Spleen (tissue), 13 donors: ENCODE data around the gene PKMYT1. TPM values are rescaled to one million over a fixed set of nuclear protein-coding genes. Genes with fewer than 3 reads are reported as not detected.
A peak's percentile ranks its signal among the peaks of the same experiment; 100 is the strongest.

Experiments used
- DNase-seq: peaks from one replicate; pipeline ENCODE4 v3.0.0-alpha.2; 2020
- H3K27ac ChIP-seq, 8 donors: fragments of 200-600 bp; sonication (generic) in 7 of 8; 1 replicate in 4 of 8; 2 replicates in 4 of 8; pipeline versions ENCODE4 v1.5.0 to v1.8.0; 2016 to 2021; ENCODE audit warnings: inconsistent platforms in 4 of 8, mild to moderate bottlenecking in 4 of 8, moderate library complexity in 1 of 8
- H3K27me3 ChIP-seq, 7 donors: fragments of 200-600 bp; sonication (generic) in 6 of 7; replicated peaks in 1 of 7; 1 replicate in 4 of 7; 2 replicates in 3 of 7; pipeline versions ENCODE4 v1.5.0 to v1.8.0; 2016 to 2021; ENCODE audit warnings: inconsistent platforms in 3 of 7, mild to moderate bottlenecking in 1 of 7
- H3K36me3 ChIP-seq, 6 donors: fragments of 200-600 bp; sonication (generic) in 5 of 6; 1 replicate in 4 of 6; 2 replicates in 2 of 6; pipeline versions ENCODE4 v1.5.0 to v1.8.0; 2016 to 2021; ENCODE audit warnings: inconsistent platforms in 2 of 6
- H3K4me1 ChIP-seq, 6 donors: fragments of 200-600 bp; sonication (generic) in 5 of 6; 1 replicate in 3 of 6; 2 replicates in 3 of 6; pipeline versions ENCODE4 v1.5.0 to v1.8.0; 2016 to 2021; ENCODE audit warnings: inconsistent platforms in 3 of 6
- H3K4me3 ChIP-seq, 8 donors: fragments of 200-600 bp; sonication (generic) in 7 of 8; 1 replicate in 4 of 8; 2 replicates in 4 of 8; pipeline versions ENCODE4 v1.5.0 to v1.8.0; 2016 to 2021; ENCODE audit warnings: inconsistent platforms in 4 of 8, mild to moderate bottlenecking in 4 of 8, moderate library complexity in 2 of 8
- H3K9me3 ChIP-seq, 8 donors: fragments of 200-600 bp; sonication (generic) in 7 of 8; 1 replicate in 4 of 8; 2 replicates in 4 of 8; pipeline versions ENCODE4 v1.5.0 to v1.8.0; 2016 to 2021; ENCODE audit warnings: inconsistent platforms in 4 of 8
- POLR2A ChIP-seq, 3 donors: fragments of 450-650 bp; IDR thresholded peaks; one replicate each; pipeline ENCODE4 v1.5.1; 2017; ENCODE audit warnings: antibody characterized with exemption in 3 of 3, mild to moderate bottlenecking in 1 of 3
- POLR2AphosphoS5 ChIP-seq, 3 donors: sonication (generic); formaldehyde crosslinking; IDR thresholded peaks; one replicate each; pipeline ENCODE4 v1.5.1; 2017; ENCODE audit warnings: antibody characterized with exemption in 3 of 3
- WGBS, 5 donors: extraction: QIAGEN DNeasy Blood & Tissue Kit in 3 of 5; methylation state at CpG; one replicate each; pipeline versions ENCODE4 v1.1.5 to v1.1.7; 2013 to 2018; 5-methylcytosine and 5-hydroxymethylcytosine counted together
- intact Hi-C: fragments of 100-400 bp; cut with DNase I; formaldehyde crosslinking; loops from one replicate; pipeline ENCODE4 v1.15.0; 2023; ENCODE audit warnings: low total_unique reads
- long read RNA-seq, 2 donors: transcript quantifications; one replicate each; lab custom pipeline, GENCODE V29; 2026
- polyA plus RNA-seq, 3 donors: library from polyadenylated mRNA; stranded (reverse); fragments of 200-250 nt; gene quantifications; one replicate each; pipeline ENCODE4 v1.2.1, GENCODE V29; 2013
- total RNA-seq, 7 donors: library from RNA; depleted of rRNA in 3 of 7; stranded (reverse); fragments of >200 nt in 3 of 7; fragmentation: NEBNext Ultra II Directional in 4 of 7; extraction: Animal tissue kit (Norgen Biotek cat#: 25700) in 4 of 7; gene quantifications; one replicate each; pipeline versions ENCODE4 v1.1.0 to v1.2.1, GENCODE V29; 2016 to 2021
- TF ChIP-seq, protein P1 (sequence below), 11 experiments: fragments of 200-600 bp in 7 of 11; fragments of 450-650 bp in 4 of 11; sonication (generic) in 4 of 11; IDR thresholded peaks in 8 of 11; conservative IDR thresholded peaks in 3 of 11; 1 replicate in 7 of 11; 2 replicates in 4 of 11; pipeline versions ENCODE4 v1.4.0 to v1.8.0; 2016 to 2021; ENCODE audit warnings: antibody characterized with exemption in 11 of 11, inconsistent platforms in 4 of 11, mild to moderate bottlenecking in 1 of 11
- donor health status: healthy with polysubstance abuse.
- donor health status: DM: no; HTN: no; CAD: no; lungs with moderate emphysema.
- donor health status: DM: no; HTN: no; CAD: no.
- donor health status: Bipolar disorder and iron deficiency.
- donor health status: healthy.
- donor health status: DM: no; HTN: no; CAD: no.
- donor health status: DM: yes; HTN: yes; CAD: no.

Gene PKMYT1
- total RNA-seq (1 to 10 TPM; 3.3 to 9.6 (median 5.6) TPM), polyA plus RNA-seq (10 to 100 TPM in 1 of 3 donors, 1 to 10 TPM in 2; 3.9 to 11.3 (median 6.8) TPM)
- long read RNA-seq, donor 1, partial matches to known transcripts: 0 of 4 reads
- long read RNA-seq, donor 1, other reads (novel, unspliced or antisense): 0 of 4 reads
- long read RNA-seq, donor 2, partial matches to known transcripts: 0 of 5 reads
- long read RNA-seq, donor 2, other reads (novel, unspliced or antisense): 0 of 5 reads

DNA sequence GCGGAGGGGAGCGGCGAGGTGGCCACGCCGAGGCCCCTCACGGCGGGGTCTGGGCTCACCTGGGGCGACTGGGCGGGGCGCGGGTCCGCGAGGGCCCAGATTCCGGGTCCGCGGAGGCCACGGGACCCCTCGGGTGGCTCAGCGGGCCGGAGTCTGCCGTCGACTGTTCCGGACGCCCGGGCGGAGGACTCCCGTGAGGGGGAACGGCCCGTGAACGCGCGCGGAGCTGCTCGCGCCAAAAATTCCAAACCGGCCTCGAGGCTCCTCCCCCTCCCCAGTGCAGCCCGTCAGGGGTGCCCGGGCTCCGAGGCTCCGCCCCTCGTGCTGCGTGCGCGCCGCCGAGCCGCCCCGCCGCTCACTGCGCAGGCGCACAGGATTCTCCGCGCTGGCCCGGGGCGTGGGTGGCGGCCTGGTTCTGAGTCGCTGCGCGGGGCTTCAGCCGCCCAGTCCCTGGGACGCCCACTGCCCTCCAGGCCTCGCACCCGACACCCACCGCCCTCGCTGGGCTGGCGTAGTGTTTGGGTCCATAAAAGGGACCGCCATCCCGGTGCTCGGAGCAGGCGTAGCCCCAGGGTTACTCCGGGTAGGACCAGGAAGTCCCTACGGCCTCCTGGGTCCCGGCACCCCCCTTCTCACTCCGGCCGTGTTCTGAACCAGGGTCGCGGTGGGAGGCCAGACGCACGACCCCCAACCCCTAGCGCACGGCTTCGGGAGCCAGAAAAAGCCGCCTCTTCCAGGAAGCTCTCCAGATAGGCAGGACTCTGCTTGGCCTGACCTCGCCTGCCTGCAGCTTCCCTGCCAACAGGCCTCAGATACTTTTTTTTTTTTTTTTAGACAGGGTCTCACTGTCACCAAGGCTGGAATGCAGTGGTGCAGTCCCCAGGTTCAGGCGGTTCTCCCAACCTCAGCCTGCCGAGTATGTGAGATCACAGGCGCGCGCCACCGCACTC lies at the start of gene PKMYT1:
PKMYT1 (minus strand) TSS at position 220 of the 950 bp plus-strand sequence. CDS start 789 bp downstream, outside the sequence.
- Histone ChIP-seq H3K4me3 (peak within 1 kb of the TSS; percentile 49 to 90 (median 73)), H3K27ac (peak within 1 kb of the TSS; percentile 87 to 94 (median 91)), H3K27me3 (peaks cover 0 to 21% (median 5%) of the 10 kb centered on the region in 7 donors), H3K4me1 (peaks cover 16 to 57% (median 35%) of the 10 kb centered on the region in 6 donors), H3K9me3 (no peaks in the 10 kb centered on the region), H3K36me3 (peaks cover 0 to 23% (median 0%) of the 10 kb centered on the region in 6 donors)
- TF ChIP-seq POLR2AphosphoS5 (IDR thresholded peaks at IDR 0.05): peak; percentile 99
- TF ChIP-seq, protein P1, sequence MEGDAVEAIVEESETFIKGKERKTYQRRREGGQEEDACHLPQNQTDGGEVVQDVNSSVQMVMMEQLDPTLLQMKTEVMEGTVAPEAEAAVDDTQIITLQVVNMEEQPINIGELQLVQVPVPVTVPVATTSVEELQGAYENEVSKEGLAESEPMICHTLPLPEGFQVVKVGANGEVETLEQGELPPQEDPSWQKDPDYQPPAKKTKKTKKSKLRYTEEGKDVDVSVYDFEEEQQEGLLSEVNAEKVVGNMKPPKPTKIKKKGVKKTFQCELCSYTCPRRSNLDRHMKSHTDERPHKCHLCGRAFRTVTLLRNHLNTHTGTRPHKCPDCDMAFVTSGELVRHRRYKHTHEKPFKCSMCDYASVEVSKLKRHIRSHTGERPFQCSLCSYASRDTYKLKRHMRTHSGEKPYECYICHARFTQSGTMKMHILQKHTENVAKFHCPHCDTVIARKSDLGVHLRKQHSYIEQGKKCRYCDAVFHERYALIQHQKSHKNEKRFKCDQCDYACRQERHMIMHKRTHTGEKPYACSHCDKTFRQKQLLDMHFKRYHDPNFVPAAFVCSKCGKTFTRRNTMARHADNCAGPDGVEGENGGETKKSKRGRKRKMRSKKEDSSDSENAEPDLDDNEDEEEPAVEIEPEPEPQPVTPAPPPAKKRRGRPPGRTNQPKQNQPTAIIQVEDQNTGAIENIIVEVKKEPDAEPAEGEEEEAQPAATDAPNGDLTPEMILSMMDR (IDR thresholded peaks at IDR 0.05 in 8 of 11, conservative IDR thresholded peaks at IDR 0.05 in 3 of 11): peak in 1 of 11 experiments; percentile 36
- peak; percentile 39 to 94 (median 91) for TF ChIP-seq POLR2A (IDR thresholded peaks at IDR 0.05)
- WGBS, 5 donors: 6 to 14% (median 7%) methylated on average over 41 to 91 of the region's 91 CpGs
- peak; percentile 98 for DNase-seq
- intact Hi-C loops: no loop called here

DNA sequence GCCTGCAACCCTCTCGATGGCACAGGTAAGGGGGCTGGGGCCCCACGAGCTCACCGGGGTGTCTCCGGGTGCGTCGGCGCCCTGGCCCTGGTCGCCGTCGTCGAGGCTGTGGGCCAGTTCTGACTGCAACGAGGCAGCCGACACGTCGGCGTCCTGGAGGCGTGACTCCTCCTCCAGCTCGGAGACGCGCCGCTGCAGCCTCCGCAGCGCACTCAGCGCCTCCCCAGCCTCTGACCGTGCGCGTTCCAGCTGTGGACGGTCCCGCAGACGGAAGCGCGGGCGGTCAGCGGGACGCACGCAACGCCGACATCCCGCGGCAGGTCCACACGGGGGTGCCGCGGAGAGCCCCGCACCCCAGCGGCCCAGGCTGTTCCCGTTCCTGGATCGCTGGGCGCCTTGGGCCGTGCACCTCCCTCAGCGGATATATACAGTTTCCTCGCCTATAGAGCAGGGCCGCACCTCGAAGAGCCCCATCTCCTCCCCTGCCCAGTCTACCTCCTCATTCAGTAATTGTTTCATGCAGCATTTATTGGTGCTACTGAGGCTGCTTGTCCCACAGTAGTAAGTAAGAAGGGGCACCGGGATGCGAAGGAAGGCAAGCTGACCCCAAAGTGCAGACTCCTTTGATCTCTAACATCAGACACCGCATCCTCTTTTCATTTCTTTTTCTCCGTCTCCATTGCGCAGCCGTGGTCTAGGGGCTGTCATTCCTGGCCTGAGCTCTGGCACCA lies 49.4 kb upstream of the PKMYT1 start:
- 7 to 35% (median 10%) methylated on average over 12 to 59 of the region's 59 CpGs for WGBS, 5 donors
- intact Hi-C loops: no loop called here
- H3K27me3 ChIP-seq: peaks cover 0 to 67% (median 50%) of the 10 kb centered on the region in 7 donors
- peak; percentile 86 for DNase-seq
- no peak overlapping the region for H3K27ac ChIP-seq
- peaks cover 0 to 27% (median 18%) of the 10 kb centered on the region in 6 donors for H3K36me3 ChIP-seq
- no peaks in the 10 kb centered on the region for H3K9me3 ChIP-seq
- H3K4me1 ChIP-seq: peaks cover 5 to 72% (median 33%) of the 10 kb centered on the region in 6 donors
- peak overlapping the region in 4 of 8 donors; percentile 13 to 61 (median 17) for H3K4me3 ChIP-seq
- TF ChIP-seq POLR2A (IDR thresholded peaks at IDR 0.05) (no peak), POLR2AphosphoS5 (IDR thresholded peaks at IDR 0.05) (peak in 1 of 3 donors; percentile 54)
- TF ChIP-seq, protein P1 (IDR thresholded peaks at IDR 0.05 in 8 of 11, conservative IDR thresholded peaks at IDR 0.05 in 3 of 11): no peak

DNA sequence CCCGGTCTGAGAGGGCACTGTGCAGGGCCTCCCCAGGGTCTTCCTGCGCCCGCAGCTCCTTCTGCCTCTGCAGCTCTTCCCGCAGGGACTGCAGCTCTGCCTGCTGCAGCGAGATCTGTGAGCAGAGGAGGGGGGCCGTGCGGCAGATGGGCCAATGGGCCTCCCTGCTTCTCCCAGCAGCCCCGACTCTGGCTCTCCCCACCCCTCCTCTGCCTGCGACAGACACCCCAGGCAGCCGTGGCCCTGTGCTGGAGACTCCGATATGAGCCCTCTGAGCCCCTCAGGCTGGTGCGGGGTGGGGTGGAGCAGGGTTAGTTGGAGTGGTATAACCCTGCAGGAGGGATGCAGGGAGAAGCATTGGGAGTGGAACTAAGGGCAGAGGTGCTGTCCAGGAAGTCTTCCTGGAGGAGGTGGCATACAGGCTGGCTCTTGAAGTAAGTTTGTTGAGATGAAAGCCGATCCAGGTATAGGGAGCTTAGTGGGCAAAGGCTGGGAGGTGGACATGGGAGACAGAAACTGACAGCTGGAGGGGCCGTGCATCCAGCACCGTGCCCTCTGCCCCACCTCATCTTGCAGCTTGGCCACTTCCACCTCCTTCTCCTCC lies 48.6 kb upstream of the PKMYT1 start:
- Histone ChIP-seq H3K27ac (peak overlapping the region in 1 of 8 donors; percentile 45), H3K36me3 (peaks cover 0 to 27% (median 18%) of the 10 kb centered on the region in 6 donors), H3K4me3 (no peak overlapping the region), H3K27me3 (peaks cover 0 to 58% (median 49%) of the 10 kb centered on the region in 7 donors), H3K9me3 (no peaks in the 10 kb centered on the region), H3K4me1 (peaks cover 10 to 71% (median 38%) of the 10 kb centered on the region in 6 donors)
- WGBS, 5 donors: 28 to 53% (median 41%) methylated on average over 6 to 15 of the region's 15 CpGs
- TF ChIP-seq, protein P1 (IDR thresholded peaks at IDR 0.05 in 8 of 11, conservative IDR thresholded peaks at IDR 0.05 in 3 of 11): no peak
- intact Hi-C loops: no loop called here
- peak; percentile 80 for DNase-seq
